GM12891 (cell line): ENCODE results near the gene CDC25C.

Experiments used
- POLR2A ChIP-seq: IDR thresholded peaks from 2 replicates; pipeline ENCODE4 v1.6.1; 2011; ENCODE audit warnings: low read depth, low read length, control low read depth
- SPI1 ChIP-seq: IDR thresholded peaks from 2 replicates; pipeline ENCODE4 v1.6.1; 2011; ENCODE audit warnings: low read depth, low read length, control low read depth

DNA sequence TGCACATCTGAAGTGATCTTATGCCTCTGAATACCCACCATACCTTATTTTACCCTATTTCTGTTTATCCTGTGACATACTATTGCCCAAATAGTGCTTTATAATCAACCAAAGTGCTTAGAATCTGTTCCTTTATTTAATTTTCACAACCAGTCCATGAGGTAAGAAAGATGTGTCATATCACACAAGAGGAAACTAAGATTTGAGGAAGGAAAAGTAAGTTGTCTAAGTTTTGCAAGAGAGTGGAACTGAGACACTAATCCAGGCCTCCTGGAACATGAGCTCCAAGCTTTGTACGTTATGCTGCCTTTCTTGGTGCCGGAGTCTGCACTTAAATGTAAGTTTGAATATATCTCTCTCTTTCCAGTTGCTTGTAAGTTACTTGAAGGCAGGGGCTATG lies 38.1 kb upstream of the CDC25C start:
- TF ChIP-seq POLR2A (no peak), SPI1 (peak; percentile 42; the same call in 1 of the 2 replicates)
